22Rv1 (cell line): ENCODE results near the gene BLVRA.

Experiments used
- CTCF ChIP-seq: fragments of 450-650 bp; IDR thresholded peaks from 2 replicates; pipeline ENCODE4 v1.5.1; 2017; ENCODE audit warnings: mild to moderate bottlenecking
- ZFX ChIP-seq: fragments of 450-650 bp; IDR thresholded peaks from 2 replicates; pipeline ENCODE4 v1.6.1; 2017; ENCODE audit warnings: antibody characterized with exemption, borderline replicate concordance

DNA sequence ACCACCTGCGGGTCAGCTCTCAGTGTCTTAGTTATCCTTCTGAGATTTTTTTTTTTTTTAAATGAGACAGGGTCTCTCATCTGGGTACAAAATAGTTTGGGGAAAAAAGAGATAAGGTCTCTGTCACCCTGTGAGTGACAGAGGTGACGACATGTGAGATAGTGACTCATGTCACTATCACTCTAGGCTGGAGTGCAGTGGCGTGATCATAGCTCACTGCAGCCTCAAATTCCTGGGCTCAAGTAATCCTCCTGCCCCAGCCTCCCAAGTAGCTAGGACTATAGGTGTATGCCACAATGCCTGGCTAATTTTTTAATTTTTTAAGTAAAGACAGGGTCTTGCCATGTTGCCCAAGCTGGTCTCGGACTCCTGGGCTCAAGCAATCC, 10.4 kb downstream of the BLVRA start:
- TF ChIP-seq CTCF (no peak), ZFX (no peak)
